Transverse colon (tissue), 4 donors: ENCODE data around the gene ZNF724. TPM values are rescaled to one million over a fixed set of nuclear protein-coding genes. Genes with fewer than 3 reads are reported as not detected.
"Not testable (repeated sequence)": the region's sequence is repeated elsewhere in the genome, so short reads cannot be mapped to it uniquely, and the experiment has no call there.

Experiments
- DNase-seq: peaks from one replicate; pipeline ENCODE4 v3.0.0-alpha.2; 2019
- H3K27ac ChIP-seq, 4 donors: fragments of 200-600 bp; sonication (generic); 2 replicates each; pipeline ENCODE4 v1.5.1; 2016 to 2018; ENCODE audit warnings: inconsistent platforms in 4 of 4
- H3K27me3 ChIP-seq: fragments of 200-600 bp; sonication (generic); 2 replicates; pipeline ENCODE4 v1.5.1; 2017; ENCODE audit warnings: inconsistent platforms
- H3K36me3 ChIP-seq, 4 donors: fragments of 200-600 bp; sonication (generic); 2 replicates each; pipeline ENCODE4 v1.5.1; 2017 to 2019; ENCODE audit warnings: inconsistent platforms in 4 of 4
- H3K4me1 ChIP-seq, 4 donors: fragments of 200-600 bp; sonication (generic); 2 replicates each; pipeline ENCODE4 v1.5.1; 2017 to 2020; ENCODE audit warnings: inconsistent platforms in 4 of 4
- H3K4me3 ChIP-seq, 4 donors: fragments of 200-600 bp; sonication (generic); 1 replicate in 1 of 4; 2 replicates in 3 of 4; pipeline versions ENCODE4 v1.5.1 to v1.6.1; 2017 to 2019; ENCODE audit warnings: inconsistent platforms in 4 of 4
- H3K9me3 ChIP-seq, 2 donors: fragments of 200-600 bp; sonication (generic); 2 replicates each; pipeline ENCODE4 v1.5.1; 2017 to 2019; ENCODE audit warnings: inconsistent platforms in 2 of 2
- EP300 ChIP-seq: sonication (generic); formaldehyde crosslinking; IDR thresholded peaks from one replicate; pipeline ENCODE4 v1.6.1; 2017; ENCODE audit warnings: antibody characterized with exemption, low read depth
- POLR2A ChIP-seq: fragments of 450-650 bp; IDR thresholded peaks from one replicate; pipeline ENCODE4 v1.6.1; 2016; ENCODE audit warnings: antibody characterized with exemption, mild to moderate bottlenecking, moderate library complexity
- POLR2AphosphoS5 ChIP-seq, 3 donors: sonication (generic); formaldehyde crosslinking; IDR thresholded peaks; one replicate each; pipeline ENCODE4 v1.6.1; 2016; ENCODE audit warnings: antibody characterized with exemption in 3 of 3
- WGBS, 2 donors: methylation state at CpG; one replicate each; pipeline ENCODE4 v1.1.5; 2018; ENCODE audit warnings: low coverage in 1 of 2; 5-methylcytosine and 5-hydroxymethylcytosine counted together
- in situ Hi-C, 4 donors: fragments of 200-750 bp; cut with MboI; loops; one replicate each; pipeline versions ENCODE4 v1.15.0 to v1.15.1; 2017; ENCODE audit warnings: low sequenced_read_pairs in 3 of 4, low pct_ligation_motif_present in 1 of 4, low pct_unique_long_range_greater_than_20kb in 1 of 4
- intact Hi-C: fragments of 100-400 bp; cut with DNase I; formaldehyde crosslinking; loops from one replicate; pipeline ENCODE4 v1.15.1; 2023; ENCODE audit warnings: low total_unique reads
- total RNA-seq, 4 donors: library from RNA; depleted of rRNA; stranded (reverse); fragments of >200 nt; gene quantifications; one replicate each; pipeline ENCODE4 v1.1.0, GENCODE V29; 2016
- TF ChIP-seq, protein P1 (sequence below), 5 experiments: fragments of 200-600 bp in 3 of 5; fragments of 450-650 bp in 2 of 5; sonication (generic) in 3 of 5; IDR thresholded peaks; 1 replicate in 2 of 5; 2 replicates in 3 of 5; pipeline ENCODE4 v1.5.1; 2016 to 2017; ENCODE audit warnings: antibody characterized with exemption in 5 of 5, inconsistent platforms in 3 of 5, mild to moderate bottlenecking in 2 of 5, moderate library complexity in 1 of 5

The ZNF724 gene
- total RNA-seq, 4 donors from 2014 or later, result 1.8 to 4.9 (median 3.6) TPM

DNA sequence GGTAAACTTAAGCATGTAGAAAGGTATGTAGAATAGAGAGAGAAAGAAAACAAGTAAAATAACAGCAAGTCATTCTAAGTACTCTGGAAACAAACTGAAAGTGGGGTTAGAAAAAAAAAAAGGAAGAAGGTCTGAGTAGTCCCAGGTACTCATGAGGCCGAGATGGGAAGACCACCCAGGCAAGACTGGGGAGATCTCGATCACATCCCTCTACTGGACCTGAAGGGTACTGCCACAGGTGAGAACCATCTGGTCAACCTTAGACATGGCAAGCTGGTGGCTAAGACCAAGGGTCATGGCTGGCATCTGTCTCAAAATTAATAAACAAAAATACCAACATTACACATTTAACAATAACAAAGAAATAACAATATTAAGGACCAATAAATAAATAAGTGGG is 36.3 kb upstream of the ZNF724 start:
- Histone ChIP-seq H3K27me3 (no peaks in the 10 kb centered on the region), H3K9me3 (no peaks in the 10 kb centered on the region), H3K27ac (no peak overlapping the region), H3K36me3 (no peaks in the 10 kb centered on the region), H3K4me3 (no peak overlapping the region), H3K4me1 (no peaks in the 10 kb centered on the region)
- DNase-seq, result no peak
- WGBS, 2 donors, result 49 to 73% methylated on average over 2 of the region's 2 CpGs
- intact Hi-C loops, result no loop called here
- in situ Hi-C loops, result no loop called here
- no peak for TF ChIP-seq POLR2AphosphoS5 (IDR thresholded peaks at IDR 0.05)
- TF ChIP-seq POLR2A, result no peak
- TF ChIP-seq EP300, result no peak
- TF ChIP-seq, protein P1, sequence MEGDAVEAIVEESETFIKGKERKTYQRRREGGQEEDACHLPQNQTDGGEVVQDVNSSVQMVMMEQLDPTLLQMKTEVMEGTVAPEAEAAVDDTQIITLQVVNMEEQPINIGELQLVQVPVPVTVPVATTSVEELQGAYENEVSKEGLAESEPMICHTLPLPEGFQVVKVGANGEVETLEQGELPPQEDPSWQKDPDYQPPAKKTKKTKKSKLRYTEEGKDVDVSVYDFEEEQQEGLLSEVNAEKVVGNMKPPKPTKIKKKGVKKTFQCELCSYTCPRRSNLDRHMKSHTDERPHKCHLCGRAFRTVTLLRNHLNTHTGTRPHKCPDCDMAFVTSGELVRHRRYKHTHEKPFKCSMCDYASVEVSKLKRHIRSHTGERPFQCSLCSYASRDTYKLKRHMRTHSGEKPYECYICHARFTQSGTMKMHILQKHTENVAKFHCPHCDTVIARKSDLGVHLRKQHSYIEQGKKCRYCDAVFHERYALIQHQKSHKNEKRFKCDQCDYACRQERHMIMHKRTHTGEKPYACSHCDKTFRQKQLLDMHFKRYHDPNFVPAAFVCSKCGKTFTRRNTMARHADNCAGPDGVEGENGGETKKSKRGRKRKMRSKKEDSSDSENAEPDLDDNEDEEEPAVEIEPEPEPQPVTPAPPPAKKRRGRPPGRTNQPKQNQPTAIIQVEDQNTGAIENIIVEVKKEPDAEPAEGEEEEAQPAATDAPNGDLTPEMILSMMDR (IDR thresholded peaks at IDR 0.05), result peak in 2 of 5 experiments; percentile 6 to 25

DNA sequence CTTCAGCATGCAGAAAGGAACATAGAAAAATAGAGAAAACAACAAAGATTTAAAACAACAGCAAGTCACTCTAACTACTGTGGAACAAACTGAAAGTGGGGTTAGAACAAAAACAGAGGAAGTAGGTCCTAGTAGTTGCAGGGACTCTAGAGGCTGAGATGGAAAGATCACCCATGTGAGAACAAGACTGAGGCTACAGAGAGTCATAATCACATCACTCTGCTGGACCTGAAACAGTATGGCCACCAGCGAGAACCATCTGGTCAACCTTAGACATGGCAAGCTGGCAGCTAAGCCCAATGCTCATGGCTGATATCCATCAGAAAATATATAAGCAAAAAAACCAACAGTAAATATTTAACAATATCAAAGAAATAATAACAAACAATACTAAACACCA is 35.8 kb upstream of the ZNF724 start:
- DNase-seq, result no peak
- intact Hi-C loops, result no loop called here
- no peaks in the 10 kb centered on the region for H3K36me3 ChIP-seq
- no peaks in the 10 kb centered on the region for H3K27me3 ChIP-seq
- no peaks in the 10 kb centered on the region for H3K4me1 ChIP-seq
- H3K4me3 ChIP-seq, result no peak overlapping the region
- TF ChIP-seq, protein P1 (IDR thresholded peaks at IDR 0.05), result no peak
- TF ChIP-seq POLR2A (no peak), EP300 (no peak), POLR2AphosphoS5 (IDR thresholded peaks at IDR 0.05) (no peak)
- in situ Hi-C loops, result no loop called here
- no peak overlapping the region for H3K27ac ChIP-seq
- 95 to 100% methylated on average over 1 of the region's 1 CpG for WGBS, 2 donors
- H3K9me3 ChIP-seq, result no peaks in the 10 kb centered on the region

DNA sequence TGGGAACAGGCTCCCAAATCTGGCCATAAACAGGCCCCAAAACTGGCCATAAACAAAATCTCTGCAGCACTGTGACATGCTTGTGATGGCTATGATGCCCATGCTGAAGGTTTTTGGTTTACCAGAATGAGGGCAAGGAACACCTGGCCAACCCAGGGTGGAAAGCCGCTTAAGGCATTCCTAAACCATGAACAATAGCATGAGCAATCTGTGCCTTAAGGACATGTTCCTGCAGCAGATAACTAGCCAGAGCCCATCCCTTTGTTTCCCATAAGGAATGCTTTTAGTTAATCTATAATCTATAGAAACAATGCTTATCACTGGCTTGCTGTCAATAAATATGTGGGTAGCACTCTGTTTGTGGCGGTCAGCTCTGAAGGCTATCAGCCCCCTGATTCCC is 35.1 kb upstream of the ZNF724 start:
- DNase-seq, H3K4me3 ChIP-seq, H3K27me3 ChIP-seq, H3K27ac ChIP-seq, H3K4me1 ChIP-seq, intact Hi-C loops, in situ Hi-C loops, H3K9me3 ChIP-seq, H3K36me3 ChIP-seq: not testable (repeated sequence)
- 87 to 100% methylated on average over 1 to 2 of the region's 2 CpGs for WGBS, 2 donors

DNA sequence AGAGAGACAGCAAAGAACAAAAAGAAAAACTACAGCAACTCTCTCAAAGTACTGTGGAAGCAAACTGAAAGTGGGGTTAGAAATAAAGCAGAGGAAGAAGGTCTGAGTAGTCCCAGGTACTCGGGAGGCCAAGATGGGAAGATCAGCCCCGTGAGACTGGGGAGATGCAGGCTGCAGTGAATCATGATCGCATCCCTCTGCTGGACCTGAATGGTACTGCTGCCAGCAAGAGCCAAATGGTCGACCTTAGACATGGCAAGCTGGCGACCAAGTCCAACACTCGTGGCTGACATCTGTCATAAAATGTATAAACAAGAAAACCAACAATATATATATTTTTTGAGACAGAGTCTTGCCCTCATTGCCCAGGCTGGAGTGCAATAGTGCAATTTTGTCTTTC is 33.7 kb upstream of the ZNF724 start:
- in situ Hi-C loops, result no loop called here
- TF ChIP-seq EP300 (no peak), POLR2AphosphoS5 (IDR thresholded peaks at IDR 0.05) (no peak)
- TF ChIP-seq, protein P1 (IDR thresholded peaks at IDR 0.05), result peak; percentile 53 to 67 (median 64)

DNA sequence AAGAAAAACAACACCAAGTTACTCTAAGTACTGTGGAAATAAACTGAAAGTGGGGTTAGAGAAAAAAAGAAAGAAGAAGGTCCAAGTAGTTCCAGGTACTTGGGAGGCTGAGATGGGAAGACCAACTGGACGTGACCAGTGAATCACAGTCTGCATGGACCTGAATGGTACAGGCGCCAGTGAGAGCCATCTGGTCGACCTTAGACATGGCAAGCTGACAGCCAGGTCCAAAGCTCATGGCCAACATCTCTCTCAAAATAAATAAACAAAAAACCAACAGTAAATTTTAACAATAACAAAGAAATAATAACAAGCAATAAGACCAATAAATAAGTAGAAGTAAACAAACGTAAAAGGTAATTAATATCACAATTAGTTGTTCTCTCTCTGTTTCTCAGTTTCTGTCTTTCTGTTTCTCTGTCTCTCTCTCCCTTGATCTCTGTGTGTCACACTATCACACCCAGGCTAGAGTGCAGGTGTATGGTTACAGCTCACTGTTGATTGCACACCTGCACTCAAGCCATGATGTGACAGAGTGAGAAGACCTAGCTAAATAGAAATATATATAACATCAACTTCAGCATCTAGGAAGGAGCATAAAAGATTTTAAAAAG is 31.6 kb upstream of the ZNF724 start:
- Histone ChIP-seq H3K36me3 (no peaks in the 10 kb centered on the region), H3K27ac (no peak overlapping the region), H3K4me3 (no peak overlapping the region), H3K27me3 (no peaks in the 10 kb centered on the region), H3K4me1 (peaks cover 0 to 7% (median 5%) of the 10 kb centered on the region in 4 donors), H3K9me3 (no peaks in the 10 kb centered on the region)
- in situ Hi-C loops, result no loop called here
- TF ChIP-seq POLR2A (no peak), POLR2AphosphoS5 (IDR thresholded peaks at IDR 0.05) (no peak), EP300 (no peak)
- TF ChIP-seq, protein P1 (IDR thresholded peaks at IDR 0.05), result no peak
- WGBS, 2 donors, result 73 to 77% methylated on average over 4 of the region's 4 CpGs
- no peak for DNase-seq
- intact Hi-C loops, result no loop called here

More for the DNA sequence above, 33.7 kb upstream of the ZNF724 start:
- H3K4me3 ChIP-seq, result no peak overlapping the region
- WGBS, 2 donors, result 15 to 18% methylated on average over 6 of the region's 6 CpGs
- H3K4me1 ChIP-seq, result no peaks in the 10 kb centered on the region
- intact Hi-C loops, result no loop called here
- no peaks in the 10 kb centered on the region for H3K27me3 ChIP-seq
- no peak overlapping the region for H3K27ac ChIP-seq
- no peaks in the 10 kb centered on the region for H3K36me3 ChIP-seq
- peak; percentile 74 for DNase-seq
- H3K9me3 ChIP-seq, result no peaks in the 10 kb centered on the region

DNA sequence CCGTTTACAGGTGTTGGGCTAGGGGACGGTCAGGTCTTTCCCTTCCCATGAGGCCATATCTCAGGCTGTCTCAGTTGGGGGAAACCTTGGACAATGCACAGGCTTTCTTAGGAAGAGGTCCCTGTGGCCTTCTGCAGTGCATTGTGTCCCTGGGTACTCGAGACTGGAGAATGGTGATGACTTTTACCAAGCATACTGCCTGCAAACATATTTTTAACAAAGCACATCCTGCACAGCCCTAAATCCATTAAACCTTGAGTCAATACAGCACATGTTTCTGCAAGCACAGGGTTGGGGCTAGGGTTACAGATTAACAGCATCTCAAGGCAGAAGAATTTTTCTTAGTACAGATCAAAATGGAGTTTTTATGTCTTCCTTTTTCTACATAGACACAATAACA is 27.9 kb upstream of the ZNF724 start:
- H3K4me3 ChIP-seq, H3K36me3 ChIP-seq, H3K9me3 ChIP-seq, intact Hi-C loops, H3K4me1 ChIP-seq, DNase-seq, in situ Hi-C loops, H3K27me3 ChIP-seq: not testable (repeated sequence)
- H3K27ac ChIP-seq, result peak overlapping the region in 1 of 4 donors; percentile 22
- 38 to 63% methylated on average over 2 to 3 of the region's 3 CpGs for WGBS, 2 donors
